Right kidney (tissue), 9 donors: Measurements from ENCODE around the gene HIBCH.
A peak's percentile ranks its signal among the peaks of the same experiment; 100 is the strongest.
"Not testable (repeated sequence)": the region's sequence is repeated elsewhere in the genome, so short reads cannot be mapped to it uniquely, and the experiment has no call there.

Experiments
- DNase-seq: peaks from one replicate; pipeline ENCODE4 v3.0.0-alpha.2; 2016
- long read RNA-seq, 8 donors: transcript quantifications; one replicate each; lab custom pipeline, GENCODE V29; 2026

Gene HIBCH
- long read RNA-seq, donor 1, transcript HIBCH-201 (14 exons, 1,939 nt), result major isoform, 19 of 24 reads
- long read RNA-seq, donor 1, partial matches to known transcripts, result 5 of 24 reads
- long read RNA-seq, donor 1, other reads (novel, unspliced or antisense), result 0 of 24 reads
- long read RNA-seq, donor 2, transcript HIBCH-201 (14 exons, 1,939 nt), result major isoform, 5 of 6 reads
- long read RNA-seq, donor 2, partial matches to known transcripts, result 0 of 6 reads
- long read RNA-seq, donor 2, other reads (novel, unspliced or antisense), result 0 of 6 reads
- long read RNA-seq, donor 3, transcript HIBCH-201 (14 exons, 1,939 nt), result major isoform, 12 of 12 reads
- long read RNA-seq, donor 3, partial matches to known transcripts, result 0 of 12 reads
- long read RNA-seq, donor 3, other reads (novel, unspliced or antisense), result 0 of 12 reads
- long read RNA-seq, donor 4, transcript HIBCH-201 (14 exons, 1,939 nt), result major isoform, 13 of 16 reads
- long read RNA-seq, donor 4, partial matches to known transcripts, result 0 of 16 reads
- long read RNA-seq, donor 4, other reads (novel, unspliced or antisense), result 0 of 16 reads
- long read RNA-seq, donor 5, transcript HIBCH-201 (14 exons, 1,939 nt), result major isoform, 28 of 38 reads
- long read RNA-seq, donor 5, partial matches to known transcripts, result 6 of 38 reads
- long read RNA-seq, donor 5, other reads (novel, unspliced or antisense), result 0 of 38 reads
- long read RNA-seq, donor 6, transcript HIBCH-201 (14 exons, 1,939 nt), result major isoform, 12 of 15 reads
- long read RNA-seq, donor 6, partial matches to known transcripts, result 0 of 15 reads
- long read RNA-seq, donor 6, other reads (novel, unspliced or antisense), result 0 of 15 reads
- long read RNA-seq, donor 7, transcript HIBCH-201 (14 exons, 1,939 nt), result major isoform, 18 of 20 reads
- long read RNA-seq, donor 7, partial matches to known transcripts, result 0 of 20 reads
- long read RNA-seq, donor 7, other reads (novel, unspliced or antisense), result 0 of 20 reads
- long read RNA-seq, donor 8, transcript HIBCH-201 (14 exons, 1,939 nt), result major isoform, 16 of 19 reads
- long read RNA-seq, donor 8, partial matches to known transcripts, result 0 of 19 reads
- long read RNA-seq, donor 8, other reads (novel, unspliced or antisense), result 0 of 19 reads

DNA sequence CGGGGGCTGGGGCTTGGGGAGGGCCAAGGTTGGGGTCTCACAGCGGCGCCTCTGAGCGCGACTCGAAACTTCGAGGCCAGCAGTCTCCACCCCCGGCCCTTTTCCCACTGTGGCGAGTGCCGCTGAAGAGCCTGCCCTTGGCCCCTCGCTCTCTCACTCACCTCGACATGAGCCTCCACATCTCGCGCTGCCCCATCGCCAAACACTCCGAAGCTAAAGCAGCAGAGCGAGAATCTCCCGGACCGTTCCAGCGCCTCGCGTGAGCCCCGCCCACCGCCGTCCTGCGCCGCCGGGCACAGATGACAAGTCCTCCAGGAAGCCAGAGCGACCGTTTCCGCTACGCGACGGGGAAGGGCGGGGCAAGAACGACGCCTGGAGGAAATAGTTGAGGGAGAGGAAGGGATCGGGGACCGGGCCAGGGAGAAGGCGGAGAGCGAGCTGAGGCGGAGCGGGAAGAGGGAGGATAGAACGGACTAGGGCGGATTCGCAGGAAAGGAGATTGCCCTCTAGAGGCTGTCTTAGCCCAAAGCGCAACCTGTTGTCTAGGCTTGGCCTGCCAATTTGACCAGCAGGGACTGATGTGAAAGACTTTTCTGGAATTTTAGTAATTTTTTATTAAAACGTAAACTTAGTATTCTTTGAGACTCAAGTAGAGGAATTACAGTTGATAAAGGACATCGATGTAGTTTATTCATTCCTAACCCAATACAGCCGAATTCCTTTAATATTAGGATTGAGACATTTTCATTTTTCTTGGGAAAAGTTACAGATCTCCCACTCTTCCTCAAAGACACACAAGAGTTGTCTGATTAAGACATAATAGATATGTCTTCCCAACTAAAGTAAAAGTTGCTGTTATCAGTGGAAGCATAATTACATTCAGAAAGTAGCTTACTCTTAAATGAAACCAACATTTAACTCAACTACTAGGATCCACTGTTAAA is at the start of gene HIBCH:
Gene HIBCH (minus strand): TSS at position 272 of the 944 bp plus-strand sequence. CDS start 76 bp downstream, at position 196.
- DNase-seq, result peak; percentile 92

DNA sequence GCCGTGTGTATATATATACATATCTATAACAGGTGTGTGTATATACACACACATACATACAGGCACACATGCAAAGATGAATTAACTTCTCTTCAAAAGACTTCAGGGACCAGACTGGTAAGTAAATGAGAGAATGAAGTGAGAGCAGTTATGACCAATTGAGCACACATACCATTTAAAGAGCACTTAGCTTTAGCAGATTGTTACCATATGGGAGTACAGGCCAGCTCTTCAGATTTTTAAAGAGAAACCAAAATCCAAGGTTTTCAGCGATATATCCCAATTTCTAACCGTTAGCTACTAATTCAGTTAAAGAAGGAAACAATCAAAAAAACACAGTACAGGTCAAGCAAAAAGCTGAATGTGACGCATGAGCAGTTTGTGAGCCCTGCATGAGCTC is 47.5 kb upstream of the HIBCH start:
- no peak for DNase-seq

DNA sequence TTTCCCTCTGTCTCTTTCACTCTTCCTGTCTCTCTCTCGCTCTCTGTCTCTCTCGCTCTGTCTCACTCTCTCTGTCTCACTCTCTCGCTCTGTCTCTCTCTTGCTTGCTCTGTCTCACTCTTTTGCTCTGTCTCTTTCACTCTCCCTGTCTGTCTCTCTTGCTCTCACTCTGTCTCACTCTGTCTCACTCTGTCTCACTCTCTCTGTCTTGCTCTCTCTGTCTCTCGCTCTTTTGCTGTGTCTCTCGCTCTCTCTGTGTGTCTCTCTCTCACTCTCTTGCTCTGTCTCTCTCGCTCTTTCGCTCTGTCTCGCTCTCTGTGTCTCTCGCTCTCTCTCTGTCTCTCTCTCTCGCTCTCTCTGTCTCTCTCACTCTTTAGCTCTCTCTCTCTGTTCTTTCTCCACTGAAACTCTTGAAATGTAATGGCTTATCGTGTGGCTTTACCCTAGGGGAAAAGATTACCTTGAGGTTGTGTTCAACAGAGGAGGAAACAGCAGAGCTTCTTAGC is 46.7 kb upstream of the HIBCH start:
- DNase-seq, result no peak

DNA sequence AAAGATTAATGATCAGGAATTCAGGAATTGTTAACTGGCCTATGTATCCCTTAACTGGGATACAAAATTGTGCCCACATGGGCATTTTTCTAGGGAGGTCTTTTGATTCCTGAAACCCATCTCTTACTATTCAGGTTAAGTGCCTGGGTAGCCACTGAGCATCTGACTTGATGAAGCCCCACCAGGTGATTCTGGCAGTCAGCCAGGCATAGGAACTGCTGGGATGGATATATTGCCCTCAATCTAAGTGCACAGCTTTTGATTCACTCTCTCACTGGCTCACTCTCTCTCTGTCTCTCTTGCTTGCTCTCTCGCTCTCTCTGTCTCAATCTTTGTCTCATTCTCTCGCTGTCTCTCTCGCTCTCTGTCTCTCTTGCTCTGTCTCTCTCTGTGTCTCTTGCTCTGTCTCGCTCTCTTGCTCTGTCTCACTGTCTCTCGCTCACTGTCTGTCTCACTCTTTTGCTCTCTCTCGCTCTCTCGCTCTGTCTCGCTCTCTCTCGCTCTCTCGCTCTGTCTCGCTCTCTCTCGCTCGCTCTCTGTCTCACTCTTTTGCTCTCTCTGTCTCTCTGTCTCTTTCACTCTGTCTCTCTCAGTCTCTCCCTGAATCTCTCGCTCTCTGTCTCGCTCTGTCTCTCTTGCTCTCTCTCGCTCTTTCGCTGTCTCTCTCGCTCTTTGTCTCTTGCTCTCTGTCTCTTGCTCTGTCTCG is 46.0 kb upstream of the HIBCH start:
- DNase-seq, result no peak

DNA sequence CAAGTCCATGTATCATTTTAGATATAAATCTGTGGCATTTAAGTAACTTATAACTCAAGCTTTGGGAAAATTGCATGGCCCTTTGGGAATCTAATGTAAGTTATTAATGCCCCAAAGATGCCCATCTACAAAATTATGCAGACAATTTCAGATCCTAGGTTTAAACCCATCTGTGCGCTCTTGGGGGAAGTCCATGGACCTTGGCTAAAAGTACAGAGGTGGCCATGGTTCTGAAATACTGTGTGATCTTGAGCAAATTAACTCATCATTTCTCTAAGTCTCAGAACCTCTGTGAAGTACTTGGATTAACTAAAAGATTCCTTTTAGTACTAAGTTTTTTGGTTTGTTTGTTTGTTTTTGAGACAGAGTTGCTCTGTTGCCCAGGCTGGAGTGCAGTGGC is 43.3 kb upstream of the HIBCH start:
- no peak for DNase-seq

DNA sequence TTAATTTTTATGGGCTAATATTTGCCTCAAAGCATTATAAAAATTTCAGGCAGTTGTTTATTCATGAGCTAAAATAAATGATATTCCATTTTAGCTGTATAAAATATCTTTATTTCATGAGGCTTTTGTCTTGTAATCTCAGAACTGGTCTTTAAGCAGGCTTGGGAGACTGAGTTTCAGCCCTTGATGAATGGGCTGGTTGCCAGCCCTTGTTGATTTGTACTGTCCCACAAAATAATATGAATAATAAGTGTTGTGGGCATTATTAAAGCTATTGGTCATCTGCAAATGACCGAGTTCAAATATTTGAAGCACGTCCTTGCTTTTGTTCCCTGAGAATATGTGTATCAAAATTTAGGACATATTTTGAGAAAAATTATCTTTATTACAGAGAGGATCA is 41.9 kb upstream of the HIBCH start:
- no peak for DNase-seq

- no peak for DNase-seq
Observed at GRCh38 chr2:190360965-190361364, 41.3 kb upstream of the HIBCH start.

DNA sequence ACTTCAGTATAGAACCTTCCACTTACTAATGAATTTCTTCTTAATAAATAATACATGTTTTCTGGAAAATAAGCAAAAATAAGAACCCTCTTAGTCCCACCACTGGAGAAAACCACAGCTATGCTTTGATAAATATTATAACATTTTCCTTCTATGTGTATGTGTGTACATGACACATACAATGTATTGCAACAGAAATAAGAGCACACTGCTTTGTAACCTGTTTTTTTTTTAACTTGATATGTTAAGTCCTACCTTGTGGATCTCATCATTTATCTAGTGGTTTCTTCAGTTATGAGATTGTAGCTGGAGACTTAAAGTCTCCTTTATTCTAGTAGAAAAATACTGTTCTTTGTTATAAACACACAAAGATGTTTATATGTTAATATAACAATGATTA is 40.9 kb upstream of the HIBCH start:
- no peak for DNase-seq

GRCh38 chr2:190358655-190359448 is 39.2 kb upstream of the HIBCH start:
- not testable (repeated sequence) for DNase-seq

DNA sequence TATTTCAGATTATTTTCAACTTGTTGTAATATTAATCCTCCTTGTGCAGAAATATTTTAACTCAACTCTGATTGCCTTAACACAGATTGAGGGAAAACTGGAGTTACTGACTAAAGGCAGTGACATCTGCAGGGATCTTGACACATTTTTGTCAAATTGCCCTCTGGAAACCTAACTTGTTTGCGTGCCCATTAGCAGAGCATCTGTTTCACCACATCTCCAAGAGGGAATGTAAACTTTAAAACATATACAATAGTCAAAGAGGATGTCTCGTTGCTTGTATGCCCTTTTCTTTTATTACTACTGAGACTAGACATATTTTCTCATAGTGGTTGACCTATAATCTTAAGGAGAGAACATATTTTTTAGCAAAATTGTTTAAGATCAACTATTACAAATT is 38.0 kb upstream of the HIBCH start:
- DNase-seq, result no peak

DNA sequence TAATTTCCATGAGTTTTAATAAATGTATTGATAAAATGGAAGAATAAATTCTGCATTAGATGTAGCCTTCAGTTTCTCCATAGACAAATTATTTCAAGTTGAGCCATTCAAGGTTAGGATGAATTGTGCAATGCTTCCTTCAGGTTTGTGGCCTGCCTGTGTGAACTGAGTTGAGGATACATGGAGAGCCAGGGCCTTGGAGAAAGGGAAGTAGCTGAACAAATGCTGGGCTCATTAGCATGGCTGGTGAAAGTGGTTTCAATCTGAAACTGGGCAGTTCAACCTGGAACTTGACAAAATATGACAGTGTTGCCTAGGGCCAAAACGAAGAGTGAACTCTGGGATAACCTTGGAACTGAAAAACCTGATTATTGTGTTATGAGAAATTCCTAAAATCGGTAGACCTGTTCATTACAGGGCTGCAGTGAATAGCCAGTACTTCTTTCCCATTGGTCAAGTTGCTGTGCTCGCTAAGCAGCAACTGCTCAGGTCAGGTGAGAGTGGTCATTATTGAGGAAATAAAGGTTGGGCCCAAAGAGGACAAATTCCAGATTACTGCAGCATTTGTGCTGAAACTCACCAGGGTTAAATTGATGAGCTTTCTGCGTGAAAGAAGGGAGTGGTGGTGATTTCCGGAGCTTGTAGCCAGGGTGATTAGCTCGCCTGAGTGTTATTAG is 36.5 kb upstream of the HIBCH start:
- DNase-seq, result peak; percentile 10

DNA sequence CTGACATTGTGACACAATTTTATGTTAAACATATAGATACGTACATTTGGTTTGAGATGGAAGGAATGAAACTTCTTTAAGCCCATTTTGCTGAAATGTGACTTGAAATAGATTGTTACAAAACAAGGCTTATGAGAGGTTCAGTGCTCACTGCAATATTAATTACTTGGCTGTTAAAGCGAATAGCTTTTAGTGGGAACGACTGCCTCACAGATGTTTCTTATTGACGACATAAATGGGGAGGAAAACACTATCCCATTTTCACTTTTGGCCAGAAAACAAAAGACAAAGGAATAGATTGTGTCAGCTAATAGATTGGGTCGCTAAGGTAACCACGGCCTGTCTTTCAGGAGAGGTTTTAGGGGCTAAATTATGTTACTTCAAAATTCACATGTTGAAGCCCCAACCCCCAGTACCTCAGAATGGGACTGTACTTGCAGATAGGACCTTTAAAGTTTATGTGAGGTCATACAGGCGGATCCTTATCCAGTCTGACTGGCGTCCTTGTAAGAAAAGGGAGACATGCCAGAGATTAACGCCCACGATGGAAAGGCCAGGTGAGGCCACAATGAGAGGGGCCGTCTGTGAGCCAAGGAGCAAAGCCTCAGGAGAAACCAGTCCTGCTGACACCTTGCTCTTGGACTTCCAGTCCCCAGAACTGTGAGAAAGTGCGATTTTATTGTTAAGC is 34.5 kb upstream of the HIBCH start:
- DNase-seq, result no peak

DNA sequence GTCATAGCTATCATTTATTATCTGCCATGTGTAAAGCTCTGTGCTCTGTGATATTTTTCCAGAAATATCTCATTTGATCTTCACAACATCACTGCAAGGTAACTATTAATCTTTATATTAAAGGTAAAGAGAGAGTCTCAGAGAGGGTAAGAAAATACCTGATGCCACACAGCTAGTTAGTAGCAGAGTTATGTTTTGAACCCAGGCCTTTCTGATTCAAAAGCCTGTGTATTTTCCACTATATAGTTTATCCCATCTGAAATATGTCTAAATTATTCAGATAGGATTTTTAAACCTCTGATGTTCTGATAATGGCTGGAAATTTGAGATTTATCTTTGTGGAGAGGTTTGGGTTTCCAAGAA is 33.9 kb upstream of the HIBCH start:
- DNase-seq, result no peak

DNA sequence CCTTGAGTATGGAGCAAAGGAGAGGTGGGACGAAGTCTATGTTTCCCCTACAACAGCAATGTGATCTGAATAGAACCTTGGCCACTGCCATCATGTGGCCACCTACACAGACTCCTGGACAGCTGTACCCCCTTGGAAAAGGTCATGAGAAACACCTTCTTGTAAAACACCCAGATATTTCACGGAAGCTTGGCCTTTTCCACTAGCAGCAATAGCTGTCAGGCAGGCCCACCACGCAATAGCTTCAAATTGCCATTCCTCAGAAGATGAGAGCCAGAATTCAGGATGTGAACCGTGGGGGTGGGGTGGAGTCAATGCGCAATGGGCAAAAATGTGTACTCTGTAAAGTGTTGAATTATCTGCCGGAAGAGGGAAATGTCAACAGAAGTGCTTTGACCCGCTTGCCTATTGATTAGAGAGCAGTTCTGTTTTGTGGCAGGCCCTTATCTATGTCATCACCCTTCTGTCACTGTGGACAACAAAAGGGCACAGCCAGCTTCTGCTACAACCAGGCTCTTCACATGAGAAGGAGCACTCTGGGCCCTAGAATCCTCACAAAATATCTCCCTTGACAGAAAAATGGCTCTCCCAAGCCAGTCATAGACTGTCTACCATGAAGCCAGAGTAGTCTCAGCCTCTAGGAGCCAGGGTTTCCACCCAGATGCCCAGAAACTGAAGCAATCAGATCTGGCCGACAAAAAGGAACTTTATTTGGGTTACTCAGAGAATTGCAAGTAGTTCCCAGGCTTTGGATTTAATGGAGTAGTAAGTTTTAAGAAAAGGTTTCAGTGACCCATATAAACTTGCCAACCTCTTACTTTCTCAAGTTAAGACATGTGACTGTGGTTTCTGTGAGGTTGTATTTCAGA is 33.3 kb upstream of the HIBCH start:
- no peak for DNase-seq

DNA sequence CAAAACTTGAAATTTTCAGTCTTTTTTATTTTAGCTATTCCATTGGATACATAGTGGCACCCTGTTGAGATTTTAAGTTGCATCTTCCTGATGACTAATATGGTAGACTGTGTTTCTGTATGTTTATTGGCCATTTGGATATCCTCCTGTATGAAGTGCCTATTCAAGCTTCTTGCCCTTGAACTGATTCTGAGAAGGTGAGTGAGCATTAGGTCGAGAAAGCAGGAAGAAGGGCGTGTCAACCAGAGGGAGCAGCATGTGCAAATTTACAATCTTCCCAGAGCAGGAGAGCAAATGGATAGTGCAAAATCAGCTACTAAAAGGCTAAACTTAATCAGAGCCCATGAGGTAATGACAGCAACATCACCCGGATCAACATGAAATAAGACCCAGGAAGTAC is 32.3 kb upstream of the HIBCH start:
- DNase-seq, result no peak

- DNase-seq, result no peak
Observed at GRCh38 chr2:190350371-190350770, 30.7 kb upstream of the HIBCH start.

DNA sequence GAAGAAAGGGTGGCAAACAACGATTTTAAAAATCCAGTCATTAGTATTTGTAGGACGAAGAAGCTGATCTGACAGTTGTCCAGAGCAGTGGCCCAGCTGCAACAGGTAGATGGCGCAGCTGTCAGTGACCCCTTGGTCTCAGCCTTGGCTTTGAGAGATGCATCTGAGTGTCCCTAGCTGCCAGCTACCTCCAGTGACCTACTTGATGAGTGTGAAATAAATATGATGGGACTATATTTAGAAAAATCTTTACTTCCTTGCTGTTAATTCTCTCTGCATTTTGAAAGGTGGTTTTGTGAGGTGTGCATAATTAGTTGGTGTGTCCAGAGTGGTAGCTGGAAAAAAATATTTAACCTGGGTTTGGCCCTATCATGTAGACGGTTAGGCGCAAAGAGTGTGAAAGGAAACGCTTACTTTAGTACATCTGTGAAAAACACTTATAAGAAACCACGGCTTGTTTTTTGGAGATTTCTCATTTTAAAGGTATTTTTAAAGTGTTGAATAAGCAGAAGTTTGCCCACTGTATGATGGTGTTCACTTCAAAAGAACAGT is 24.7 kb upstream of the HIBCH start:
- DNase-seq, result no peak
